DND-41 (cell line): ENCODE measurements around the gene YWHAQ.

ENCODE experiments used
- CTCF ChIP-seq: IDR thresholded peaks from 2 replicates; pipeline ENCODE4 v1.5.1; 2012; ENCODE audit warnings: borderline replicate concordance, low read length, moderate library complexity, mild to moderate bottlenecking; ENCODE audit not compliant: poor library complexity, severe bottlenecking; ENCODE audit errors: extremely low read depth
- EZH2 ChIP-seq: IDR thresholded peaks from 3 replicates; pipeline ENCODE4 v1.6.1; 2012; ENCODE audit warnings: borderline replicate concordance, low read depth, mild to moderate bottlenecking, moderate library complexity, low read length, inconsistent platforms; ENCODE audit not compliant: severe bottlenecking

GRCh38 chr2:9656270-9656766 lies 25.5 kb upstream of the YWHAQ start:
- TF ChIP-seq CTCF (no peak), EZH2 (no peak)
